ENCODE measurements around the gene FAM72C.
"Not testable (repeated sequence)": the region's sequence is repeated elsewhere in the genome, so short reads cannot be mapped to it uniquely, and the experiment has no call there.

Gene FAM72C

GRCh38 chr1:144002141-144002881 is 30.5 kb upstream of the FAM72C start:
- POLR2A ChIA-PET; H3K4me1 ChIP-seq (ENCODE audit: control insufficient read depth, insufficient read depth, low read length); H3K36me3 ChIP-seq (ENCODE audit: control insufficient read depth in 2 of 2, insufficient read depth in 1 of 2, low read length in 2 of 2); H3K4me3 ChIP-seq (ENCODE audit: low read depth, low read length); H3K9me3 ChIP-seq (ENCODE audit: control insufficient read depth, insufficient read depth, low read depth, low read length); CTCF ChIA-PET; H3K27ac ChIP-seq (ENCODE audit: extremely low read depth, low read depth, low read length): not testable (repeated sequence)

GRCh38 chr1:144001077-144001476 is 29.3 kb upstream of the FAM72C start:
- CTCF ChIA-PET; H3K36me3 ChIP-seq (ENCODE audit: control insufficient read depth in 2 of 2, insufficient read depth in 1 of 2, low read length in 2 of 2); H3K9me3 ChIP-seq (ENCODE audit: control insufficient read depth, insufficient read depth, low read depth, low read length); POLR2A ChIA-PET; H3K4me1 ChIP-seq (ENCODE audit: control insufficient read depth, insufficient read depth, low read length); H3K4me3 ChIP-seq (ENCODE audit: low read depth, low read length); H3K27ac ChIP-seq (ENCODE audit: extremely low read depth, low read depth, low read length): not testable (repeated sequence)

- POLR2A ChIA-PET; H3K36me3 ChIP-seq (ENCODE audit: control insufficient read depth in 2 of 2, insufficient read depth in 1 of 2, low read length in 2 of 2); CTCF ChIA-PET; H3K4me3 ChIP-seq (ENCODE audit: low read depth, low read length); H3K4me1 ChIP-seq (ENCODE audit: control insufficient read depth, insufficient read depth, low read length); H3K27ac ChIP-seq (ENCODE audit: extremely low read depth, low read depth, low read length); H3K9me3 ChIP-seq (ENCODE audit: control insufficient read depth, insufficient read depth, low read depth, low read length): not testable (repeated sequence)
Measured at GRCh38 chr1:143996020-143996419, 24.2 kb upstream of the FAM72C start.

GRCh38 chr1:143993301-143993907 is 21.6 kb upstream of the FAM72C start:
- H3K9me3 ChIP-seq (ENCODE audit: control insufficient read depth, insufficient read depth, low read depth, low read length); H3K4me3 ChIP-seq (ENCODE audit: low read depth, low read length); H3K27ac ChIP-seq (ENCODE audit: extremely low read depth, low read depth, low read length); H3K36me3 ChIP-seq (ENCODE audit: control insufficient read depth in 2 of 2, insufficient read depth in 1 of 2, low read length in 2 of 2); H3K4me1 ChIP-seq (ENCODE audit: control insufficient read depth, insufficient read depth, low read length); POLR2A ChIA-PET; CTCF ChIA-PET: not testable (repeated sequence)

GRCh38 chr1:143990699-143991098 is 18.9 kb upstream of the FAM72C start:
- CTCF ChIA-PET; POLR2A ChIA-PET; H3K9me3 ChIP-seq (ENCODE audit: control insufficient read depth, insufficient read depth, low read depth, low read length); H3K36me3 ChIP-seq (ENCODE audit: control insufficient read depth in 2 of 2, insufficient read depth in 1 of 2, low read length in 2 of 2); H3K27ac ChIP-seq (ENCODE audit: extremely low read depth, low read depth, low read length); H3K4me3 ChIP-seq (ENCODE audit: low read depth, low read length); H3K4me1 ChIP-seq (ENCODE audit: control insufficient read depth, insufficient read depth, low read length): not testable (repeated sequence)

GRCh38 chr1:143989719-143990118 is 17.9 kb upstream of the FAM72C start:
- H3K27ac ChIP-seq (ENCODE audit: extremely low read depth, low read depth, low read length); H3K9me3 ChIP-seq (ENCODE audit: control insufficient read depth, insufficient read depth, low read depth, low read length); CTCF ChIA-PET; H3K4me1 ChIP-seq (ENCODE audit: control insufficient read depth, insufficient read depth, low read length); H3K36me3 ChIP-seq (ENCODE audit: control insufficient read depth in 2 of 2, insufficient read depth in 1 of 2, low read length in 2 of 2); POLR2A ChIA-PET; H3K4me3 ChIP-seq (ENCODE audit: low read depth, low read length): not testable (repeated sequence)

- H3K4me1 ChIP-seq (ENCODE audit: control insufficient read depth, insufficient read depth, low read length); H3K4me3 ChIP-seq (ENCODE audit: low read depth, low read length); CTCF ChIA-PET; H3K9me3 ChIP-seq (ENCODE audit: control insufficient read depth, insufficient read depth, low read depth, low read length); POLR2A ChIA-PET; H3K36me3 ChIP-seq (ENCODE audit: control insufficient read depth in 2 of 2, insufficient read depth in 1 of 2, low read length in 2 of 2); H3K27ac ChIP-seq (ENCODE audit: extremely low read depth, low read depth, low read length): not testable (repeated sequence)
Measured at GRCh38 chr1:143989427-143989712, 17.6 kb upstream of the FAM72C start.

GRCh38 chr1:143988602-143989426 is 17.0 kb upstream of the FAM72C start:
- CTCF ChIA-PET; H3K4me1 ChIP-seq (ENCODE audit: control insufficient read depth, insufficient read depth, low read length); H3K36me3 ChIP-seq (ENCODE audit: control insufficient read depth in 2 of 2, insufficient read depth in 1 of 2, low read length in 2 of 2); H3K9me3 ChIP-seq (ENCODE audit: control insufficient read depth, insufficient read depth, low read depth, low read length); H3K27ac ChIP-seq (ENCODE audit: extremely low read depth, low read depth, low read length); POLR2A ChIA-PET; H3K4me3 ChIP-seq (ENCODE audit: low read depth, low read length): not testable (repeated sequence)

GRCh38 chr1:143987868-143988267 is 16.1 kb upstream of the FAM72C start:
- POLR2A ChIA-PET; H3K4me1 ChIP-seq (ENCODE audit: control insufficient read depth, insufficient read depth, low read length); H3K9me3 ChIP-seq (ENCODE audit: control insufficient read depth, insufficient read depth, low read depth, low read length); H3K27ac ChIP-seq (ENCODE audit: extremely low read depth, low read depth, low read length); H3K36me3 ChIP-seq (ENCODE audit: control insufficient read depth in 2 of 2, insufficient read depth in 1 of 2, low read length in 2 of 2); H3K4me3 ChIP-seq (ENCODE audit: low read depth, low read length); CTCF ChIA-PET: not testable (repeated sequence)

- CTCF ChIA-PET, POLR2A ChIA-PET: not testable (repeated sequence)
Measured at GRCh38 chr1:143984721-143985473, 13.1 kb upstream of the FAM72C start.

GRCh38 chr1:143974416-143974815 is 2.6 kb upstream of the FAM72C start:
- CTCF ChIA-PET; H3K36me3 ChIP-seq (ENCODE audit: control insufficient read depth in 2 of 2, insufficient read depth in 1 of 2, low read length in 2 of 2); H3K4me1 ChIP-seq (ENCODE audit: control insufficient read depth, insufficient read depth, low read length); H3K9me3 ChIP-seq (ENCODE audit: control insufficient read depth, insufficient read depth, low read depth, low read length); H3K4me3 ChIP-seq (ENCODE audit: low read depth, low read length); H3K27ac ChIP-seq (ENCODE audit: extremely low read depth, low read depth, low read length); POLR2A ChIA-PET: not testable (repeated sequence)

More at GRCh38 chr1:143984721-143985473, 13.1 kb upstream of the FAM72C start:
- H3K4me1 ChIP-seq (ENCODE audit: control insufficient read depth, insufficient read depth, low read length); H3K9me3 ChIP-seq (ENCODE audit: control insufficient read depth, insufficient read depth, low read depth, low read length); H3K4me3 ChIP-seq (ENCODE audit: low read depth, low read length); H3K36me3 ChIP-seq (ENCODE audit: control insufficient read depth in 2 of 2, insufficient read depth in 1 of 2, low read length in 2 of 2); H3K27ac ChIP-seq (ENCODE audit: extremely low read depth, low read depth, low read length): not testable (repeated sequence)
